ENCODE results near the gene ETDA.

GRCh38 chrX:135273162-135273561, 21.3 kb downstream of the ETDA start:
- TF ChIP-seq, protein P1, sequence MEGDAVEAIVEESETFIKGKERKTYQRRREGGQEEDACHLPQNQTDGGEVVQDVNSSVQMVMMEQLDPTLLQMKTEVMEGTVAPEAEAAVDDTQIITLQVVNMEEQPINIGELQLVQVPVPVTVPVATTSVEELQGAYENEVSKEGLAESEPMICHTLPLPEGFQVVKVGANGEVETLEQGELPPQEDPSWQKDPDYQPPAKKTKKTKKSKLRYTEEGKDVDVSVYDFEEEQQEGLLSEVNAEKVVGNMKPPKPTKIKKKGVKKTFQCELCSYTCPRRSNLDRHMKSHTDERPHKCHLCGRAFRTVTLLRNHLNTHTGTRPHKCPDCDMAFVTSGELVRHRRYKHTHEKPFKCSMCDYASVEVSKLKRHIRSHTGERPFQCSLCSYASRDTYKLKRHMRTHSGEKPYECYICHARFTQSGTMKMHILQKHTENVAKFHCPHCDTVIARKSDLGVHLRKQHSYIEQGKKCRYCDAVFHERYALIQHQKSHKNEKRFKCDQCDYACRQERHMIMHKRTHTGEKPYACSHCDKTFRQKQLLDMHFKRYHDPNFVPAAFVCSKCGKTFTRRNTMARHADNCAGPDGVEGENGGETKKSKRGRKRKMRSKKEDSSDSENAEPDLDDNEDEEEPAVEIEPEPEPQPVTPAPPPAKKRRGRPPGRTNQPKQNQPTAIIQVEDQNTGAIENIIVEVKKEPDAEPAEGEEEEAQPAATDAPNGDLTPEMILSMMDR (IDR thresholded peaks at IDR 0.05 in 4 of 5, conservative IDR thresholded peaks at IDR 0.05 in 1 of 5) = no peak
- TF ChIP-seq POLR2A (IDR thresholded peaks at IDR 0.05) = no peak

All from gastrocnemius medialis (tissue), 4 donors.